SIG-M5 treated with dmso at 0.1 percent for 504 hours (cell line): ENCODE measurements around the gene EXO1.
A peak's percentile ranks its signal among the peaks of the same experiment; 100 is the strongest.
"Not testable (repeated sequence)": the region's sequence is repeated elsewhere in the genome, so short reads cannot be mapped to it uniquely, and the experiment has no call there.

Experiments
- DNase-seq: peaks from one replicate; lab custom pipeline; 2025; ENCODE audit not compliant: unreplicated experiment; lab: John Stamatoyannopoulos, UW

EXO1 gene

DNA sequence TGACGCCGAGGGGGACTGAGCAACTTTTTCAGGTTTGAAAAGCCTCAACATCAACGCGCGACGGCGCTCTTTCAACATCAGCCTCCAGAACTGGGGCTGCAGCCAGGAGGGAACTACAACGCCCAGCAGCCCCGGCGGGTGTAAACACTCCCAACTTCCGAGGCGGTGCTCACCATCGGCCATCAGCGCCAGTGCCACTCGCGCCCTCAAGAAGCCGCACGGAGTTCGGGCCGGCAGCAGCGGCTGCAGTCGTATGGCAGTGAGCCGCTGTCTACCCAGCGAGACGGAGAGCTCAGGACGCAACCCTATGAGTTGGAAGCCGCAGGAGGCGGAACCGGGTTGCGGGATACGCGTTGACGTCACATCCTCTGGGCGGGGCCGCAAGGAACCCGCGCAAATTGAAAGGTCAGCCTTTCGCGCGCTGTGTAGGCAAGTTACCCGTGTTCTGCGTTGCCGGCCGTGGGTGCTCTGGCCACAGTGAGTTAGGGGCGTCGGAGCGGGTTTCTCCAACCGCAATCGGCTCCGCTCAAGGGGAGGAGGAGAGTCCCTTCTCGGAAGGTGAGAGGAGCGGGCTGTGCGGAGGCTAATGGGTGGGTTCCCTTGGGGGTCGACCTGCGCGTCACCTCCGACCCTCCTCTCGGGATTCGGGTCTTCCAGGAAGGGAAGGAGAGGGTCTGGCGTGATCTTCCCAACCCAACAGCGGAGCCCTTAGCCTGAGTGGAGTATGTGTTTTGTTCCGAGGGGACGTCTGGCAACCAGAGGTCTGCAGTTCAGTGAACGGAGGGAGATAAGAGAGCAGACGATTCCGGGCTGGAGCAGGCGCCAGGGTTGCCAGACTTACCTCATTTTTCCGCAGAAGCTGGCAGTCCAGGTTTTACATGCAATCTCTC lies at the start of gene EXO1:
Gene EXO1, plus strand, starts transcription at position 409 of the 890 bp plus-strand sequence. CDS start 2,222 bp downstream, outside the sequence.
- peak; percentile 98 for DNase-seq

DNA sequence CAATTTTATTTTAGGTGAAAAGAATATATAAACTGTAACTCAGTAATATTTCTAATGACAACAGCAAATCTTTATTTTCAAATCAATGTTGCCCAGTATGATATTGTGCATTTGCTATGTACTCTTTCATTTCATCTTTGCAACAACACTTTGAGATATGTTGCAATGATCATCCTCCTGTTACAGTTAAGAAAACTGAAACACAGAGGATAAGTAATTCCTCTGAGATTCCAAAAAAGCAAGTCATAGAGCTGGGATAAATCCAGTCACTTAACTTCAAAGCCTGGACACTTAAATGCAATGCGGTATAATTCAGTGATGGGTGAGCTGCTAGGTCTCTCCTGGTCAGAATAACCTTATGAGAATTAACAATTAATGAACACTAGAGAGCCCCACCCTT lies 48.6 kb upstream of the EXO1 start:
- DNase-seq = no peak

DNA sequence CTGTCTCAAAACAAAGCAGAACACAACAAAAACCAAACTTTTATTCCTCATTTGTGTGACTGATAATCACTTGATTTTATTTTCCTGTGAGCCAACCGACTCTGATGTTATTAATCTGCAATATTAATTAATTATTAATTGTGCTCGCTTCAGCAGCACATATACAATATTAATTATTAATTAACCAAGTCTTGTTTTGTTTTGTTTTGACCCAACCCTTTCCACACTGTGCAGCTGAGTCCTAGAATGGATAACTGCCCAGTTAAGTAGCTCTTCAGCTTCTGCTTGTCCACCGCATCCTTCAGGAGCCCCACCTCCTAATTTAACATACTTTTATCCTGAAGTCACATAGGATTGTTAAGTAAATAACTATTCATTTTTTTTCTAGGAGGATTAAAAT lies 47.4 kb upstream of the EXO1 start:
- DNase-seq = no peak

DNA sequence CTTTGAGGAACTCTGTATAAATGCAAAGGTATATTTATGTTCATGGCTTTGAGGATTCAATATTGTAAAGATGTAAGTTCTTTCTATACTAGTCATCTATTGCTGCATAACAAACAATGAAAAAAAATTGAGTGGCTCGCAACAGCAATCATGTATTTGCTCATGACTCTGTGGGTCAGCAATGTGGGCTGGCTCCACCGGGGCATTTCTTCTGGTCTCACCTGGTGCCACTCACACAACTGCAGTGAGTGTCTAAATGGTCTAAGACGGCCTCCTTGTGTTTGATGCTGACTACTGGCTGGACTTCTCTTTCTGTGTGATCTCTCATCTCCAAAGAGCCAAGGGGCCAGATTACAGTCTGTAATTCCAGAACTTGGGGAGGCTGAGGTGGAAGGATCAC lies 45.1 kb upstream of the EXO1 start:
- DNase-seq = no peak

DNA sequence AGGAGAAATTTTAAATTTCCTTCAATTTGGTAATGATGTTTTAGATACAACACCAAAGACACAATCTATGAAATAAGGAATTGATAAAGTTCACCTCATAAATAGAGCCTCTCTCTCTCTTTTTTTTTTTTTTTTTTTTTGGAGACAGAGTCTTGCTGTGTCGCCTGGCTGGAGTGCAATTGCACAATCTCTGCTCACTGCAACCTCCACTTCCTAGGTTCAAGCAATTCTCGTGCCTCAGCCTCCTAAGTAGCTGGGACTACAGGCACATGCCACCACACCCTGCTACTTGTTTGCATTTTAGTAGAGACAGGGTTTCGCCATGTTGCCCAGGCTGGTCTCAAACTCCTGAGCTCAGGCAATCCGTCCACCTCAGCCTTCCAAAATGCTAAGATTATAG lies 43.3 kb upstream of the EXO1 start:
- not testable (repeated sequence) for DNase-seq

DNA sequence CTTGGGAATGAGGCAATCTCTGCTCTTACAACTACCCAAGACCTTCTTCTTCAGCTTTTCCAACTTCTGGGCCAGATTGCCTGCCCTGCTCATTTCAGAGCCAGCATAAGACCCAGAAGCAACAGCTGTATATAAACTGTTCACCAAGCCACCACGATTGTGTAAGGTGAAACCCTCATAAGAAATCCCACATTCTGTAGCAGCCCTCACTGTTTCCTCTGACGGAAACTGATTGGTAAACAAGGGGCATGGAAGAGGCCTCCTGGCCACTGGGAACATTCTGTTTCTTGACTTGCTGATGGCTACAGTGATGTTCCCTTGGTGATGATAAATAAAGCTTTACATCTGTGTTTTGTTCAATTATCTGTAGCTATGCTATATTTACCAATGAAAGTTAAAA lies 39.7 kb upstream of the EXO1 start:
- DNase-seq = peak; percentile 22

DNA sequence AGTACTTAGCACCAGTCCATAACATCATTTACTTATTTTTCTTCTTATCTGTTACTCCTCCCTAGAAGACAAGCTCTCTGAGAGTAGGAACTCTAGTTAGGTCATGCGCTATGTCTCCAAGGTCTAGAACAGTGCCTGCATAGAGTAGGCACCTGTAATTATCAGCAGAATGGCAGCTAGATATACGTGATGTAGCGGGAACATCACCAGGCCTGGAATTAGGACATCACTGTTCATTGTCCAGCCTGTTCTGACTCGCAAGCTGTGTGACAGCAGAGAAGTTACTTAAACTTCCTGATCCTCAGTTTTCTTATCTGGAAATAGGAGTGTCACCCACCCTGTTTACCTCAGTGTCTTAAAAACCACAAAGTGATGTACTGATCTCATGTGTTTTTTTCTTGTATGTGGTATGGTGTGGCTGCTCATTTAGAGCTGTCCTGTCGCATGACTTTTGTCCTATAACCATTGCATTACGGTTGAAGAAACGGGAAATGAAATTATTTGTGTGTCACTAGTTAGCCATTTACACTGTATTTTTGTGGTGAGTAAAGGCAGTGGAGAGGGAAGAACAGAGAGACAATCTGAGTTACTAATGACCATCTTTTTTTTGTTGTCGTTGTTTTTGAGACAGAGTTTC lies 37.1 kb upstream of the EXO1 start:
- peak; percentile 70 for DNase-seq

DNA sequence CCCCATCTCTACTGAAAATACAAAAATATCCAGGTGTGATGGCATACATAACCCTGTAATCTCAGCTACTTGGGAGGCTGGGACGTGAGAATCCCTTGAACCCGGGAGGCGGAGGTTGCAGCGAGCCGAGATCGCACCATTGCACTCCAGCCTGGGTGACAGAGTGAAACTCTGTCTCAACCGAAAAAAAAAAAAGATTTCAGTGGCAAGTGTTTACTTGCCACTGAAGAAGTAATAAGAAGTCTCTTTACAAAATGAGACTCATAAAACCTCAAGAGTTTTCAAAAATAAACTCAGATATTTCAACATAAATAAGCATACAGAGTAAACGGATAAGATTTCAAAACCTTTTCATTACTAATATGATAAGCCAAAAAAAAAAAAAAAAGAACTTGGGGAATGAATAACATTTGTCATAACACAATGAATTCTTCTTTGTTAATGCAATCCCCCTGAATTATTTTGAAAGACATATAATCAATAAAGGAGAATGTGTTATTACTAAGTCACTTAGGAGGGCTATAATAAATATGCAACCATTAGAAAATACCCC lies 34.2 kb upstream of the EXO1 start:
- no peak for DNase-seq

DNA sequence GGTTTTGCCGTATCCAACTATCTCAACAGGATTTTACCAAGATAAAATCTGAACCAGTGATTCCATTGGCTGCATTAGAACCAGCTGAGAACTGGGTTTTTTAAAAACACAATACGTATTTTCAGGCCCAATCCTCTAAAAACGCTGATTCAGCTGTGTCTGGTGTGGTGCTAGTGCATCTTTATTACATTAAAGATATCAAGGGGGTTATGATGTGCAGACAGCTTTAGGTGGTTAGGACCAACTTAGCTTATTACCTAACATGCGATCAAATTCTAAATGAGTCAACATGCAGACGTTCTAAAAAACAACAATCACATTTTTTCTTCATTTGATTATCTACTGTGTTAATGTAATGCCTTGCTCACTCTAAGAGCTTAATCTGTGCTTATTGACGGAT lies 32.0 kb upstream of the EXO1 start:
- DNase-seq = no peak

DNA sequence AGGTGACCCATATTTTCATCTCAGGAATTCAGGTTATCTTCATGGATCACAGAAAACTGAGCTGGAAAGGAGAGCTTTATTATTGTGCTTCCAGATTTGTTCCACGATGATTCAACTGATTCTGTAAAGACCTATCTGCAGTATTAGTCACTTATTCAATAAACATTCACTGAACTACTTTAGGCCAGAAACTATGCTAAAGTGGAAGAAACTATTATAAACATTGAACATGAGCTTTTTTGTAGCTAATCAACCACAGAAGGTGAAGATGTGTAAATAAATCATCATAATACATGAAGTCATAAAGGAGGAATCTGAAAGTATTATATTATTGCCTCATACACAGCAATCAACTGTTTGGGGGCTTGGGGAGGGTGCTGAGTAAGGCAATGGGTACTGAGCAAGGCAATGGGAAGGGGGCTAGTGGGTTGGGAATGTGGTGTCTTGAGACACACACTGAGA lies 30.6 kb upstream of the EXO1 start:
- no peak for DNase-seq

DNA sequence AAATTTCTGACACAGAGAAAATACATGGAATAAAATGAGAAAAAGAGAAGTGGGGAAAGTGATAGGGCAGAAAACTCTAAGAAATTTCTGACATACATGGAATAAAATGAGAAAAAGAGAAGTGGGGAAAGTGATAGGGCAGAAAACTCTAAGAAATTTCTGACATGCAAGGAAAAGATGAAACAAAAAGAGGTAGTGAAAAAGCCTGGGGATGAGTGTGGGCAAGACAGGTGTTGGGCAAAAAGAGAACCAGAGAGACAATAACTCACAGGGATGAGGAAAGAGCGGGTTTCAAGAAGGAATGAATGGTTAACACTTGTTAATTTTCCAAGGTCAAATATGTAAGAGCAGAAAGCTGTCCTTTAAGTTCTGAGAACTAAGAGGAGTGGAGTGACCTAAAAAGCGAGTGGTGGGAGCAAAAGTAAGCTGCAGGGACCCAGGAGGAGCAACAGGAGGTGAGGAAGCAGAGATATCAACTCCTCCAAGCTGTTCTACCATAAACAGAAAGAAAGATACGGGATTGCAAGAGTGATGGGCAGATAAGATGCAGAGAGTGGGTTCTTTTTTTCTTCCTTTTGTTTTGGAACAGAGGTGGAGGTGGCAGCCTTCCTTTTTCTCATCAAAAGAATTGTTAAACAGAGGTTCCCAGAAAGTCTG lies 29.9 kb upstream of the EXO1 start:
- DNase-seq = peak; percentile 95

DNA sequence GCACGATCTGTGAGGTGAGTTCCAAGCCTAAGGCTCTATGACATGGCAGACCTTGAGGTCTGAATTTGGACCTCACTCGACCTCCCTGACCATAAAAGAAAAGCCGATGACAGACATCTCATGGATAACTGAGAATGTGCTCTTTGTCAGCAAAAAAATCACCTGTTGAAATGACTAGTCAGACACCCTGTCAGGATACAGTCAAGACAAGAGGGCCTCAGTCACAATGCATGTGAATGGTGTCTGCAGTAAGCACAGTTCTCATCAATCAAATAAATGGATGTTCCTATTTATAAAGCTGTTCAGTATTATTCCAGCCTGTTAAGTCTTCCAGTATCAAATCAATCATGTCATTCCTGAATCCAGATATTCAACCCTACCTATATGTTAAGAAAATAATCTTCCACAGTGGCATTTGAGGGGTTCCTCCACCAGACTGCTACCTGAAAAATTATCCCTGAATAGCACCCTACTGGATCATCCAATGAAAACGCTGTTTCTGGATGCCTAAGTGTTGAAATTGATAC lies 28.6 kb upstream of the EXO1 start:
- DNase-seq = no peak

DNA sequence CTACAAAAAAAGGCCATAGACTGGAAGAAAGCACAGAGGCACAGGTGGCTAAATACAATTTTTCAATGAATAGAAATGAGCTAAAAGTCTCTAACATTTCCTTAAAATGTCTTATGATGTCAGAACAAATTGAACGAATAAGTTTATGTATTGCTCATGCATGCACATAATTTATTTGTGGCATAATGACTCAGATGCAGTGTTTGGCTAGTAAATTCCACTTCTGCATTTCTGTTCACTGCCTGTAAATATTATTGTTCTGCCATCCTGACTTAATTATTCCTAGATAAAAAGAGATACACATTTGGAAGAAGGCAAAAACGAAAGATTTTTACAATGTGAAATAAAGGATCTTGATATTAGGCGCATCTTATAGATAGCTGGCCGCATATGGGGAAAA lies 26.6 kb upstream of the EXO1 start:
- peak; percentile 15 for DNase-seq

DNA sequence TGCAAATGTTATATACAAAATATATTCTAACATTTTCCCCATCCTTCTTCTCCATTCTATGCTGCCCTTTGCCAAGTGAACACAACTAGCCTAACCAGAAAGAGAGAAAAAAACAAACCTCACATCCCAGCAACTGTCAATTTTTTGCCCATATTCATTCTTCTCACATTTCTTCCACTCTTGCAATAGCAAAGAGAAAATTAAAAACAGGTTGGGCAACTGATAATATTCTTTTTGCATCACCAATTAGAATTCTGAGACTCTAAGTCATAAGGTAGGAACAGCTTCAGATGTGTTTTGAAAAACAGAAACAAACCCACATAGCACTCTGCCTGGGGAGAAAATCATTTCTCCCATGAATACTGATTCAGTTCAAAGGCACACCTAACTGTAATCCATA lies 25.2 kb upstream of the EXO1 start:
- DNase-seq = no peak

DNA sequence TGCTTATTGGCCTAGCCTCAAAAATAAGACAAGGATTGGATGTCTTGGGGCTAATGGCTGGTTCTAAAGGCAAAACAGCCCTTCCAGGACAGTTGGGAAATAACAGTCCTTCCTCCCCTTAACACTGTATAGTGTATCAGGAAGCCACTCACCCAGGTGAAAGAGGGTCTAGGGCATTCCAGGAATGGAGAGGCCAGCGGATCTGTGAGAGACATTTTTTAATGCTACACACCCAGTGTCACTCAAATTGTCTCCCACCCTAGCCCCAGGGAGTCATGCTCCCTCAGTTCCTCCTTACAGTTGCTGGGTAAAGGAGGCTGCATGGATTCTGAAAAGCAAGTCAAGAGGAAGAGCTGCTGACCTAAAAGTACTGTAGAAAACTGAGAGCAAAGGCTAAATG lies 24.1 kb upstream of the EXO1 start:
- DNase-seq = no peak

DNA sequence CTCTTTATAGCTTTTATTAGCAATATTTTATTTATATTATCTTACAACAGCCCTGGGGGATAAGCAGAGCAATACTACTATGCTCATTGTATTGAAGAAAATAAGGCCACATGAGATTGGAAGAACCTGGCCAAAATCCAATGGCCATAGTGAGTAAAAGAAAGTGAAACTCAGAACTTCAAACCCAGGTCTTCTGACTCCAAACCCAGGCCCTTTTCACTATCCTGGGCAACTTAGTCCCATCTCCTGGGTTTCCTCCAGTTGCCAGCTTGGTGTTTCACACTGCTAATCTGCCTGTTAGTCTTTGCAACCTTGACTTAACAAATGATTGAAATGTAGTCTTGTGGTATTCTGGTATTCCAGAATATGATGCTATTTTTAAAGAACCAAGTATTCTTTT lies 22.4 kb upstream of the EXO1 start:
- DNase-seq = no peak

DNA sequence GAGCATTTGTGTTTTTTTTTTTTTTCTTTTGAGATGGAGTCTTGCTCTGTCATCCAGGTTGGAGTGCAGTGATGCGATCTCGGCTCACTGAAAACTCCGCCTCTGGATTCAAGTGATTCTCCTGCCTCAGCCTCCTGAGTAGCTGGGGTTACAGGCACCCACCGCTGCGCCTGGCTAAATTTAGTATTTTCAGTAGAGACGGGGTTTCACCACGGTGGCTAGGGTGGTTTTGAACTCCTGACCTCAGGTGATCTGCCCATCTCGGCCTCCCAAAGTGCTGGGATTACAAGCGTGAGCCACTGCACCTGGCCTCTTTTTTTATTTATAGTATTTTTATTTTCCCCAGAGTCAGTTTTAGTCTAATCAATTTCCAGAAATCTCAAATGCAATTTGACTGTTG lies 21.4 kb upstream of the EXO1 start:
- not testable (repeated sequence) for DNase-seq

DNA sequence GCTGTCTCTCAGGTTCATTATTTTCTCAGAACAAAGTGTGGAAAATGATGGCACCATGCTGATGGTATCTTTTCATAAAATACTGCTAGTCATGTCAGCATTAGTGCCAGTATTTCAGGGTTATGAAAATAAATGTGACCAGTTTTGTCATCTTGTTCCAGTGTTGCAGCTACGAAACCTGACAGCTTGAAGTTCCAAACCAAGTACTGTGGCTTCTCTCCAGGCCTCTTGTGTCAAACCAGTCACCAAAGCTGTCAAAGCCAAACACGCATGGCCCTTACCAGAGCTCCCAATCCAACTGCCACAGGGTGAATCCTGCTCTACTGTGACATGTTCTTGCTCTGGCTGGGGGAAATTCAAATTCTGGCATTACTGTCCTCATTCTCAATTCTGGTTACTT lies 20.7 kb upstream of the EXO1 start:
- no peak for DNase-seq

DNA sequence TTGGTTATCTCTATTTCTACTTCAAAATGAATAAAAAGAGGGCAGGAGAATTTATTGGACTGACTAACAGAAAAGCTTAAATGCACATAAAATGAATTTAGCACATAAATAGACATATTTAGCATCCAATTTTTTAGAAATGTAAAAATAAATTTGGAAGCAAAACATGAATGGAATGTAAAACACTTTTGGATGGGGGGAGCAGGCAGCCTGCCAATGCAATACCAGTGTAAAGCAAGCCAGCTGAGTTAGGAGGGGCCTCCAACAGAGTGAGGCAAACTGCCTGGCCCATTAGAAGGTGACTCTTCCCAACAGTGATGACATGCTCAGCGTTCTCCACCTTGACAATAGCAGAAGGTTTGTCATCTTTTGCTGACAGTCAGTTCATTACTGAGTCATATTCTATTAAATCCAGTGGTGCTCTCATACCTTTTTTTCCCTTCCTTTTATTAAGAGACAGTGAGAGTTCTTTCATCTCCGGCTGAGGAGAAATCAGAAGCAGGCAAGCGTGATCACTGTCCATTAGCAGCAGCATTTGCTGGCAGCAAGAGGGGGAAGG lies 19.5 kb upstream of the EXO1 start:
- DNase-seq = no peak

DNA sequence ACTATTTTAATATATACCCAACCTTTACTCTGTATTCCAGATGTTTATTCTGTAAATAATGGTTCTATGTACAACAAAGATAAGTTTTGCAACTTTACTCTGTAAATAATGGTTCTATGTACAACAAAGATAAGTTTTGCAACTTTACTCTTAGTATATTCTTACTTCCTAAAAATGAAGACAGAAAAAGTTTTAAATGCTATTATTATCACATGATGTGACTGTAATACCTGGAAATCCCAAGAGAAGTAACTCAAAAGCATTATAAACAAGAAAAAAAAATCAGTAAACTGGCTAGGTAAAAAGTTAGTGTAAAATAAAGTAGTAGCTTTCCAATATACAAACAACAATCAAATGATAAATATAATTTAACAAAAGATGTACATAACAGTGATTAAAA lies 18.5 kb upstream of the EXO1 start:
- DNase-seq = no peak

DNA sequence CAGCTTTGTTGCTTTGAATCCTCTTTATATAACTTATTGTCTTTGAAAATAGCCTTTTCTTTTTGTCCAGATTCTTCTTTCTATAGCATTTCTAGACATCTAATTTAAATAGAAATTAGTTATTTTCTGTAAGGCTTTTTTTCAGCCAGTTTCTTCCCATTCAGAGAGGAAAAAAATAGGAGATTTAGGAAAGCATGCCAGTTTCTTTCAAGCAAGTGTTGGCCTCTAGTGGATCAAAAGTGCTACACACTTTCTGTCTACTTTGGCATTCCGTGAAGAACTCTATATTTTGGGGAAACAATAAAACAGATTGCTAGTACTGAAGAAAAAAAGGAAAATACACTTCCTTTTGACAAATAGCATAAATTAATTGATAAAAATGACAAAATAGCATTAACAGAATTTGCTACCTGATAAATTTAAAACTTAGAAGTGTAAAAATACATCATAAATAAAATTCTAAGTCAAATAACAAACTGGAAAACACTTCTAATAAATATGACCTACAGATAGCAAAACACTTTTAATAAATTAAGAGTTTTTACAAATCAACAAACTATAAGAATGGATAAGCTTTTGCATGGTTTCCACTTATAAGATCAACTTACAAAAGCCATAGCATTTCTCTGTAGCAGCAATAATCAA lies 13.1 kb upstream of the EXO1 start:
- peak; percentile 56 for DNase-seq
